ENCODE results near the gene MMRN2. TPM values are rescaled to one million over a fixed set of nuclear protein-coding genes. Genes with fewer than 3 reads are reported as not detected.

Gene MMRN2
- total RNA-seq, 1 experiment from 2014 or later: 2.4 TPM

DNA sequence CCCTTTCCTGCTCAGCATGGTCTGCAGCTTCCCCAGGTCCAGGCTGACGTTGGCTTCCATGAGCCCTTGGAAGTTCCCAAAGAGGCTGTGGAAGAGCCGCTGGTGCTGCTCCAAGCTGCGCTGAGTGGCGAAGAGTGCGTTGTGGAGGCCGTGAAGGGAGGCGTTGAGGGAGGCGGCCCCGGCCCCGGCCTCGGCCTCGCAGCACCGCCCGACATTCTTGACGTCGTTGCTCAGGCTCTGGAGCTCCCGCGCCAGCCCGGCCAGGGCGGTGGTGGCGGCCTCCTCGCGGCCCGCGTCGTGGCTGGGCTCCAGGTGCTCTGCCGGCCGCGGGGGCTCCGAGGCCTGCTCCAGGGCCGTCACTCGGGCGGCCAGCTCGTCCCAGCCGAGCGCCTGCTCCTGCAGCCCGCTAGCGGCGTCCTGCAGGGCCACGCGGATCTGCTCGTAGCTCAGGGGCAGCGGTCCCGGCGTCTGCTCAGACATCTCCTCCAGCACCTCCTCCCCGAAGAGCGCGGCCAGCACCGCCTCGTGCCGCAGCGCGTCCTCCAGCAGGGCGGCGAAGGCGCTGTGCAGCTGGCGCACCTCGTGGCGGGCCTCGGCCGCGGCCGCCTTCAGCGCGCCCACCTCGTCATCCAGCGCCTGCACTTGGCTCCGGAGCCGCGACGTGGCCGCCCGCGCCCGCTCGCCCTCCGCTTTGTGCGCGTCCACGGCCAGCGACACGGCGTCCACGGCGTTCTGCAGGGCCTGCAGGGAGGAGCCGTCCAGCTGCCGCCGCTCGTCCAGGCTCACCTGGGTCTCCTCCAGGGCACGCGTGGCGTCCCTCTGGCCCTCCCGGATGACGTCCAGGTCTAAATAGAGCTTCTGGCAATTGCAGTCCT lies 14.7 kb downstream of the MMRN2 start:
- ChIA-PET POLR2A (interaction anchor here (0.6 to 1.2 kb wide), 3 partner anchors 13 to 134 kb away, joined by 3 to 4 read pairs (median 3); no protein-coding TSS in a partner anchor), CTCF (interaction anchor here (0.6 to 13.1 kb wide), 5 partner anchors 12 to 301 kb away, joined by 3 to 462 read pairs (median 5); partner anchors contain the start of genes ADIRF and SNCG)
- Mint-ChIP-seq H3K9me3 (no peaks in the 10 kb centered on the region), H3K36me3 (no peaks in the 10 kb centered on the region), H3K4me1 (peaks cover 20% of the 10 kb centered on the region), H3K27me3 (ENCODE audit: low read depth) (no peaks in the 10 kb centered on the region; the same call in 1 of the 2 replicates), H3K4me3 (no peak overlapping the region), H3K27ac (no peak overlapping the region)
- peak; percentile 30 for DNase-seq (ENCODE audit: low spot score)
- TF ChIP-seq PRRX2 (CRISPR knock-in tag; IDR thresholded peaks at IDR 0.05) (no peak), NFE2L1 (CRISPR knock-in tag; IDR thresholded peaks at IDR 0.05) (no peak), SP1 (CRISPR knock-in tag; conservative IDR thresholded peaks at IDR 0.05) (0 out of 2 replicates have a peak, but pooled peaks have one; percentile 25), FOXP1 (CRISPR knock-in tag; IDR thresholded peaks at IDR 0.05; ENCODE audit: borderline replicate concordance) (peak; percentile 28; the same call in 1 of the 2 replicates), ZBTB21 (CRISPR knock-in tag; IDR thresholded peaks at IDR 0.05; ENCODE audit: borderline replicate concordance) (no peak)
- peak; percentile 1 for ATAC-seq

DNA sequence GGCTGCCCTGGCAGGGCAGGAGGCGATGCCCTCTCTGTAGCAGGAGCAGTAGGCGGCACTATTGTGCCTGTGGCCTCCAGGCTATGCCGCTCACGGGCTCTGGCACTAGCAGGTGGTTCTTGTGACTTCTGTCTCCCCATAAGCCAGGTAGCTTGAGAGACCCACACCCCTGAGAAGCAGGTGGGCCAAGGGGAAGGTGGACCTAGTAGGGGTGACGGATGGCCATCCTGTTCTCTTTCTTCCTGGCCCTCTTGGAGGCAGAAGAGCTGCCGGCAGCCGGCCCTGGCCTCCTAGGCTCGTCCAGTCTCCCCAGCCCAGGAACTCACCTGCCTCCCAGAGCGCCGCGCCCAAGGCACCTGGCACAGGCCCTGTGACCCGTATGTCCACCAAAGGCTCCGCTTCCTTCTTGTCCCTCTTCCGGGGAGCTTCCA lies 15.4 kb downstream of the MMRN2 start:
- no peak overlapping the region for H3K4me3 Mint-ChIP-seq
- H3K9me3 Mint-ChIP-seq: no peaks in the 10 kb centered on the region
- ChIA-PET POLR2A (no interaction called here), CTCF (interaction anchor here (2.0 to 13.1 kb wide), 3 partner anchors 13 to 248 kb away, joined by 5 to 462 read pairs (median 23); partner anchors contain the start of genes ADIRF and SNCG)
- H3K4me1 Mint-ChIP-seq: peaks cover 19% of the 10 kb centered on the region
- H3K36me3 Mint-ChIP-seq: no peaks in the 10 kb centered on the region
- no peak for TF ChIP-seq TP53 (CRISPR knock-in tag; IDR thresholded peaks at IDR 0.05)
- no peak for TF ChIP-seq FOXK1 (CRISPR knock-in tag; IDR thresholded peaks at IDR 0.05)
- TF ChIP-seq, protein P1, sequence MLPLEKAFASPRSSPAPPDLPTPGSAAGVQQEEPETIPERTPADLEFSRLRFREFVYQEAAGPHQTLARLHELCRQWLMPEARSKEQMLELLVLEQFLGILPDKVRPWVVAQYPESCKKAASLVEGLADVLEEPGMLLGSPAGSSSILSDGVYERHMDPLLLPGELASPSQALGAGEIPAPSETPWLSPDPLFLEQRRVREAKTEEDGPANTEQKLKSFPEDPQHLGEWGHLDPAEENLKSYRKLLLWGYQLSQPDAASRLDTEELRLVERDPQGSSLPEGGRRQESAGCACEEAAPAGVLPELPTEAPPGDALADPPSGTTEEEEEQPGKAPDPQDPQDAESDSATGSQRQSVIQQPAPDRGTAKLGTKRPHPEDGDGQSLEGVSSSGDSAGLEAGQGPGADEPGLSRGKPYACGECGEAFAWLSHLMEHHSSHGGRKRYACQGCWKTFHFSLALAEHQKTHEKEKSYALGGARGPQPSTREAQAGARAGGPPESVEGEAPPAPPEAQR (CRISPR knock-in tag; IDR thresholded peaks at IDR 0.05): no peak
- TF ChIP-seq GTF2I (CRISPR knock-in tag; conservative IDR thresholded peaks at IDR 0.05): no peak
- no peak for TF ChIP-seq SP1 (CRISPR knock-in tag; conservative IDR thresholded peaks at IDR 0.05)
- TF ChIP-seq, protein P2, sequence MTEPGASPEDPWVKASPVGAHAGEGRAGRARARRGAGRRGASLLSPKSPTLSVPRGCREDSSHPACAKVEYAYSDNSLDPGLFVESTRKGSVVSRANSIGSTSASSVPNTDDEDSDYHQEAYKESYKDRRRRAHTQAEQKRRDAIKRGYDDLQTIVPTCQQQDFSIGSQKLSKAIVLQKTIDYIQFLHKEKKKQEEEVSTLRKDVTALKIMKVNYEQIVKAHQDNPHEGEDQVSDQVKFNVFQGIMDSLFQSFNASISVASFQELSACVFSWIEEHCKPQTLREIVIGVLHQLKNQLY (CRISPR knock-in tag; IDR thresholded peaks at IDR 0.05): no peak
- TF ChIP-seq, protein P3, sequence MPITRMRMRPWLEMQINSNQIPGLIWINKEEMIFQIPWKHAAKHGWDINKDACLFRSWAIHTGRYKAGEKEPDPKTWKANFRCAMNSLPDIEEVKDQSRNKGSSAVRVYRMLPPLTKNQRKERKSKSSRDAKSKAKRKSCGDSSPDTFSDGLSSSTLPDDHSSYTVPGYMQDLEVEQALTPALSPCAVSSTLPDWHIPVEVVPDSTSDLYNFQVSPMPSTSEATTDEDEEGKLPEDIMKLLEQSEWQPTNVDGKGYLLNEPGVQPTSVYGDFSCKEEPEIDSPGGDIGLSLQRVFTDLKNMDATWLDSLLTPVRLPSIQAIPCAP (CRISPR knock-in tag; IDR thresholded peaks at IDR 0.05): no peak
- TF ChIP-seq ZNF219 (CRISPR knock-in tag; IDR thresholded peaks at IDR 0.05; ENCODE audit: borderline replicate concordance): no peak
- TF ChIP-seq ATF1 (CRISPR knock-in tag; IDR thresholded peaks at IDR 0.05): no peak
- no peak for TF ChIP-seq ZNF423 (CRISPR knock-in tag; IDR thresholded peaks at IDR 0.05)
- TF ChIP-seq ZNF317 (CRISPR knock-in tag; IDR thresholded peaks at IDR 0.05; ENCODE audit: borderline replicate concordance, low read depth): no peak
- TF ChIP-seq FOXP1 (CRISPR knock-in tag; IDR thresholded peaks at IDR 0.05; ENCODE audit: borderline replicate concordance): no peak
- no peak for TF ChIP-seq ZNF232 (CRISPR knock-in tag; IDR thresholded peaks at IDR 0.05)
- TF ChIP-seq, protein P4, sequence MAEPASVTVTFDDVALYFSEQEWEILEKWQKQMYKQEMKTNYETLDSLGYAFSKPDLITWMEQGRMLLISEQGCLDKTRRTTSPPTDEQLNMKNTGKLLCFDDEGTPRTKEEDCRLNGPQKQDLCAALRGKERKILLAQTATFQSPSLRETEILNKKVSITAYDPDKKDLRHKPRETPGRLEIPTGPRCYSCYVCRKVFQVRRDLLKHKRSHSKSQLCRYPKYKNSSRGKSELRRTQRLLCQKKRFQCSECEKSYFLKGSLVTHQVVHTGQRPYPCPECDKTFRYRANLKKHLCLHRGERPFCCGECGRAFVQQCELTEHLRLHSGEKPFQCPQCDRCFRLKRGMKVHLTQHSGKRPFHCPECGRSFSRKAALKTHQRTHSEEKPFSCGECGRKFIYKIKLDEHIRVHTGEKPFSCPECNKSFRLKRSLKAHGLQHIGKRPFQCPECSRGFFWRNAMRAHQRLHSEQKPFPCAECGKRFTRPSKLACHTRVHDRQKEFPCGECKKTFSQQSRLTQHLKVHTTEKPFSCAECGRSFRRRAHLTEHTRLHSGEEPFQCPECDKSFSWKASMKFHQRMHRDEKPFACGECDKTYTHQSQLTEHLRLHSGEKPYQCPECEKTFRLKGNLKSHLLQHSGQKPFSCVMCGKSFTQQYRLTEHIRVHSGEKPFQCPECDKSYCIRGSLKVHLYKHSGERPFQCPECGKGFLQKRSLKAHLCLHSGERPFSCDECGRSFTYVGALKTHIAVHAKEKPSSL (CRISPR knock-in tag; conservative IDR thresholded peaks at IDR 0.05): no peak
- no peak for TF ChIP-seq RELA (CRISPR knock-in tag; IDR thresholded peaks at IDR 0.05; ENCODE audit: borderline replicate concordance)
- TF ChIP-seq, protein P5, sequence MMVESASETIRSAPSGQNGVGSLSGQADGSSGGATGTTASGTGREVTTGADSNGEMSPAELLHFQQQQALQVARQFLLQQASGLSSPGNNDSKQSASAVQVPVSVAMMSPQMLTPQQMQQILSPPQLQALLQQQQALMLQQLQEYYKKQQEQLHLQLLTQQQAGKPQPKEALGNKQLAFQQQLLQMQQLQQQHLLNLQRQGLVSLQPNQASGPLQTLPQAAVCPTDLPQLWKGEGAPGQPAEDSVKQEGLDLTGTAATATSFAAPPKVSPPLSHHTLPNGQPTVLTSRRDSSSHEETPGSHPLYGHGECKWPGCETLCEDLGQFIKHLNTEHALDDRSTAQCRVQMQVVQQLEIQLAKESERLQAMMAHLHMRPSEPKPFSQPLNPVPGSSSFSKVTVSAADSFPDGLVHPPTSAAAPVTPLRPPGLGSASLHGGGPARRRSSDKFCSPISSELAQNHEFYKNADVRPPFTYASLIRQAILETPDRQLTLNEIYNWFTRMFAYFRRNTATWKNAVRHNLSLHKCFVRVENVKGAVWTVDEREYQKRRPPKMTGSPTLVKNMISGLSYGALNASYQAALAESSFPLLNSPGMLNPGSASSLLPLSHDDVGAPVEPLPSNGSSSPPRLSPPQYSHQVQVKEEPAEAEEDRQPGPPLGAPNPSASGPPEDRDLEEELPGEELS (CRISPR knock-in tag; IDR thresholded peaks at IDR 0.05): no peak
- TF ChIP-seq, protein P6, sequence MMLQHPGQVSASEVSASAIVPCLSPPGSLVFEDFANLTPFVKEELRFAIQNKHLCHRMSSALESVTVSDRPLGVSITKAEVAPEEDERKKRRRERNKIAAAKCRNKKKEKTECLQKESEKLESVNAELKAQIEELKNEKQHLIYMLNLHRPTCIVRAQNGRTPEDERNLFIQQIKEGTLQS (CRISPR knock-in tag; conservative IDR thresholded peaks at IDR 0.05): no peak
- DNase-seq (ENCODE audit: low spot score) (peak; percentile 9), ATAC-seq (no peak)
- no peaks in the 10 kb centered on the region; the same call in 1 of the 2 replicates for H3K27me3 Mint-ChIP-seq (ENCODE audit: low read depth)
- no peak overlapping the region for H3K27ac Mint-ChIP-seq
